Brain microvascular endothelial cell (primary cell): ENCODE data around the gene DLK2.
"Not testable (repeated sequence)": the region's sequence is repeated elsewhere in the genome, so short reads cannot be mapped to it uniquely, and the experiment has no call there.

Experiments
- DNase-seq: peaks from one replicate; pipeline ENCODE4 v3.0.0-alpha.2; 2020
- H3K27ac ChIP-seq: fragments of 250-450 bp; sonication (Bioruptor Pico); 2 replicates; pipeline ENCODE4 v1.5.1; 2020; ENCODE audit warnings: mild to moderate bottlenecking, moderate library complexity
- H3K27me3 ChIP-seq: fragments of 250-450 bp; sonication (Bioruptor Pico); replicated peaks from 2 replicates; pipeline ENCODE4 v1.5.1; 2020; ENCODE audit warnings: mild to moderate bottlenecking
- H3K36me3 ChIP-seq: fragments of 250-450 bp; sonication (Bioruptor Pico); replicated peaks from 2 replicates; pipeline ENCODE4 v1.5.1; 2020; ENCODE audit warnings: mild to moderate bottlenecking
- H3K4me3 ChIP-seq: 2 replicates; pipeline ENCODE4 v1.5.1; 2011; ENCODE audit warnings: low read depth, mild to moderate bottlenecking, control low read depth, low read length, moderate library complexity
- in situ Hi-C: cut with HindIII; loops from 2 replicates; pipeline ENCODE4 v1.10.0; 2017; ENCODE audit warnings: low sequenced_read_pairs, low pct_ligation_motif_present
- TF ChIP-seq, protein P1 (sequence below): IDR thresholded peaks from 2 replicates; pipeline ENCODE4 v1.5.1; 2011; ENCODE audit warnings: low read depth, mild to moderate bottlenecking, moderate library complexity, low read length, control low read depth, inconsistent platforms; ENCODE audit errors: missing control alignments

DLK2 gene

DNA sequence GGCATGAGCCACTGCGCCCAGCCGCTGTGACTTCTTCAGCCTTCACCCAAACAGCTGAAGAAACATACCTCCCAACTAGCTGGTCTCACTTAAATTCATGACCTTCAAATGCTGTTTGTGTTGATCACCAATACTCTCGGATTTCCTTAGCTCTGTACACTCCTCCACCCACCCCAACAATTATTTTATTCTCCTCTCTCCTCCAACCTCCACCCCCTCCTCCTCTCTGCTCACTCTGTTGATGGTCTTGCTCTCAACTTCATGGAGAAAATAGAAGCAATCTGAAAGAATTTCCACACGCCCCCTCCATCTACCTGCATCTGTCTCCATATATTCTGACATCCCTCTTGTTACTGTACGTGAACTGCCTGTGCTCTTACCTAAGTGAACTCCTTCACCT lies 6.6 kb upstream of the DLK2 start:
- TF ChIP-seq, protein P1, sequence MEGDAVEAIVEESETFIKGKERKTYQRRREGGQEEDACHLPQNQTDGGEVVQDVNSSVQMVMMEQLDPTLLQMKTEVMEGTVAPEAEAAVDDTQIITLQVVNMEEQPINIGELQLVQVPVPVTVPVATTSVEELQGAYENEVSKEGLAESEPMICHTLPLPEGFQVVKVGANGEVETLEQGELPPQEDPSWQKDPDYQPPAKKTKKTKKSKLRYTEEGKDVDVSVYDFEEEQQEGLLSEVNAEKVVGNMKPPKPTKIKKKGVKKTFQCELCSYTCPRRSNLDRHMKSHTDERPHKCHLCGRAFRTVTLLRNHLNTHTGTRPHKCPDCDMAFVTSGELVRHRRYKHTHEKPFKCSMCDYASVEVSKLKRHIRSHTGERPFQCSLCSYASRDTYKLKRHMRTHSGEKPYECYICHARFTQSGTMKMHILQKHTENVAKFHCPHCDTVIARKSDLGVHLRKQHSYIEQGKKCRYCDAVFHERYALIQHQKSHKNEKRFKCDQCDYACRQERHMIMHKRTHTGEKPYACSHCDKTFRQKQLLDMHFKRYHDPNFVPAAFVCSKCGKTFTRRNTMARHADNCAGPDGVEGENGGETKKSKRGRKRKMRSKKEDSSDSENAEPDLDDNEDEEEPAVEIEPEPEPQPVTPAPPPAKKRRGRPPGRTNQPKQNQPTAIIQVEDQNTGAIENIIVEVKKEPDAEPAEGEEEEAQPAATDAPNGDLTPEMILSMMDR: no peak
- Histone ChIP-seq H3K27ac (no peak overlapping the region), H3K27me3 (no peaks in the 10 kb centered on the region), H3K36me3 (no peaks in the 10 kb centered on the region), H3K4me3 (no peak overlapping the region)
- in situ Hi-C loops: no loop called here
- DNase-seq: no peak

DNA sequence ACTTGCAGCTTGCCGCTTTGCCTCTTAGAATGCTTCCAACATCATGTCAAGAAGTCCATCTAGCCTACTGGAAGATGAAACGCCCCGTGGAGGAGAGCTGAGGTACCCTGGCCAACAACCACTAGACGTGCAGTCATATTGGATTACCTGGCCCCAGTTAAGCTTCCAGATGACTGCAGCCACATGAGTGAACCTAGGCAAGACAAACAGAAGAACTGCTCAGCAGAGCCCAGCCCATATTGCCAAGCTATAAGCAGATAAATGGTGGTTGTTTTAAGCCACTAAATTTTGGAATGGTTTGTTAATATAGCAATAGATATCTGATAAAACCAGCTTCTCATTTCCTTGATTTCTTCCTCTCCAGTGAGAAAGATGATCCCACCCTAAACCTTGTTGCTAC lies 4.7 kb upstream of the DLK2 start:
- Histone ChIP-seq H3K36me3 (no peaks in the 10 kb centered on the region), H3K27me3 (no peaks in the 10 kb centered on the region), H3K4me3 (no peak overlapping the region), H3K27ac (no peak overlapping the region)
- no peak for DNase-seq
- in situ Hi-C loops: no loop called here
- TF ChIP-seq, protein P1: no peak

DNA sequence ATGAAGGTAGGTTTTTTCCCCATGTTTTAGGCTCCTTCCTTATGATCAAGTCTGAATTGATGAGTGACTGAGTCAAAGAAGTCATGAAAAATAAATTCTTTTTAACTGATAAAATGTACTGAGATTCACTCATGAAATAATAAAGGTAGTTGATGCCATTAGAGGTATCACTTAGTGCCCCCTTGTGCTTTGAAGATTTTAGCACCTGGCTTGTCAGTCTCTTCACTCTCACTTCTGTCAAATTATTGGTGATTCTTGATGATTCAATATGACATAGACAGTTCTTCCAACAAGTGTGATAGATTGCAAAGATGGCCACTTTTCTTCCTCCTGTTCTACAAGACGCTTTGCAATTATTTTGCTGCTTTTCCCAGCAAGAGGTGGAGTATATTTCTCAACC lies 4.2 kb upstream of the DLK2 start:
- Histone ChIP-seq H3K27me3 (no peaks in the 10 kb centered on the region), H3K27ac (no peak overlapping the region), H3K4me3 (no peak overlapping the region), H3K36me3 (no peaks in the 10 kb centered on the region)
- TF ChIP-seq, protein P1: no peak
- in situ Hi-C loops: no loop called here
- DNase-seq: no peak

DNA sequence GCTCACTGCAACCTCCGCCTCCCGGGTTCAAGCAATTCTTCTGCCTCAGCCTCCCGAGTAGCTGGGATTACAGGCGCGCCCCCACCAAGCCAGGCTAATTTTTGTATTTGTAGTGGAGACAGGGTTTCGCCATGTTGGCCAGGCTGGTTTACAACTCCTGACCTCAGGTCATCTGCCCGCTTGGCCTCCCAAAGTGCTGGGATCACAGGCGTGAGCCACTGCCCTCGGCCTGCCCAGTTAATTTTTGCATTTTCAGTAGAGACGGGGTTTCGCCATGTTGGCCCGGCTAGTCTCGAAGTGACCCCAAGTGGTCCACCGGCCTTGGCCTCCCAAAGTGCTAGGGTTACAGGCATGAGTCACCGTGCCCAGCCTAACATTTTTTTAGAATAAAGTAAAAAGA lies 2.8 kb upstream of the DLK2 start:
- H3K27me3 ChIP-seq, H3K27ac ChIP-seq, DNase-seq, H3K4me3 ChIP-seq, H3K36me3 ChIP-seq, in situ Hi-C loops: not testable (repeated sequence)

DNA sequence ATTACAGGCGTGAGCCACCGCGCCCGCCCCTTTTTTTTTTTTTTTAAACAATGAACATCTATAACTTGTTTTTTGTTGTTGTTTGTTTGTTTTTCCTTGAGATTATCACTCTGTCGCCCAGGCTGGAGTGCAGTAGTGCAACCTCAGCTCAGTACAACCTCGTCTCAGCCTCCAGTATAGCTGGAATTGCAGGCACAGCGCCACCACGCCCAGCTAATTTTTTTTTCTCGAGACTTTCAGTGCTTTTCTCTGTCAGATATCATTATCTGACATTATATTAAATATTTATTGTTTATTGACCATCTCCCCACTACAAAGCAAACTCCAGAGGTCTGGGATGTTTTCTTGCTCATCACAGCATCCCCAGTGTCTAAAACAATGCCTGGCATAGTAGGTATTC lies 2.3 kb upstream of the DLK2 start:
- Histone ChIP-seq H3K4me3 (no peak overlapping the region), H3K27ac (no peak overlapping the region), H3K36me3 (no peaks in the 10 kb centered on the region), H3K27me3 (no peaks in the 10 kb centered on the region)
- no peak for DNase-seq
- in situ Hi-C loops: no loop called here
- TF ChIP-seq, protein P1: no peak

DNA sequence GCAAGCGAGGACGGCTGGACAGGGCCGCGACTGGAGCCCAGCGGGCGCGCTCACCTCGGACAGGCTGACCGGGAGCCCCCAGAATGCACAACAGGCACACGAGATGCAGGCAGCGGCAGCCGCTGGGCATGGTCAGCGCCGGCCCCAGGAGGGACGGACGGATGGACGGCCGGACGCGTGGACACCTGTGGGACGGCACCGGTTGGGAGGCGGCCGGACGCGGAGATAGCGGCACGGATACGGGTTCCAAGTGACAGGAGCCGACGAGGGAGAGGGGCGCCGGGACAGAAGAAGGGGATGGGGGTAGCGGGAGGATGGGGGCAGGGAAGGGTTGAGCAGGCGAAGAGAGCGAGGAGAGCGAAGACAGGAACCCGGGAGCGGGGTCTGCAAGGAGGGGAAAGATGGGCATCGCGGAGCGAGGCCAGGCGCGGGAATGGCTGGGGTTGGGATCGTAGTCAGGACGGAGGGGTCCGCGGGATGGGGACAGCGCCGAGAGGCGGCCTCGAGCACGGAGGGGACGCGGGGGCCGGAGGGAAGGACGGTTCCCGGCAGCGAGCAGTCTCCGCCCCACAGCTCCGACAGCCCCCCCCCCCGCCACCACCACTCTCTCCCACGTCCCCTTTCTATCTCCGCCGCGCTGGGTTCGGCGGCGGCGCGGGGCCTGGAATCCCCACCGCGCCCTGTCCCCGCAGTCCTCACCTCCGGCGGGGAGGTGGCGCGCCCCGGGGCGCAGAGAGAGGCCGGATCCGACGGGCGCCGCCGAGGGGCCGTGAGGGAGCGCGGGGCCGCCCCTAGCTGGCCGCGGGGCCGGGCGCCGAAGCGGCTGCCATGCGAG lies 435 bp downstream of the DLK2 start:
- in situ Hi-C loops: no loop called here
- TF ChIP-seq, protein P1: no peak
- Histone ChIP-seq H3K4me3 (peak overlapping the region; percentile 55), H3K27me3 (no peaks in the 10 kb centered on the region), H3K36me3 (peaks cover 14% of the 10 kb centered on the region), H3K27ac (no peak overlapping the region)
- no peak for DNase-seq
